CD8-positive, alpha-beta memory T cell (primary cell): Measurements from ENCODE around the gene TRIP12. TPM values are rescaled to one million over a fixed set of nuclear protein-coding genes. Genes with fewer than 3 reads are reported as not detected.

Experiments used
- CTCF ChIA-PET: fragments of 350-600 bp; sonication (Branson Sonifier 250); formaldehyde crosslinking; loops from one replicate; lab custom pipeline; 2021; ENCODE audit warnings: antibody characterized with exemption; lab: Charles Lee
- POLR2A ChIA-PET: fragments of 350-600 bp; sonication (Branson Sonifier 250); formaldehyde crosslinking; loops from one replicate; lab custom pipeline; 2021; ENCODE audit warnings: antibody characterized with exemption; lab: Charles Lee
- DNase-seq, 5 donors: peaks; one replicate each; pipeline versions ENCODE4 v3.0.0 to v3.0.0-alpha.2; 2020 to 2022; ENCODE audit warnings: mixed read lengths in 1 of 5
- H3K27ac ChIP-seq: one replicate; pipeline ENCODE4 v1.7.0; 2013; ENCODE audit warnings: low read depth, mild to moderate bottlenecking, low read length, moderate library complexity
- H3K27me3 ChIP-seq: 2 replicates; pipeline ENCODE4 v1.7.0; 2013; ENCODE audit warnings: low read length, mild to moderate bottlenecking; ENCODE audit not compliant: insufficient read depth, poor library complexity, severe bottlenecking
- H3K36me3 ChIP-seq: 2 replicates; pipeline ENCODE4 v1.7.0; 2013; ENCODE audit warnings: mild to moderate bottlenecking, low read length, moderate library complexity; ENCODE audit not compliant: insufficient read depth
- H3K4me1 ChIP-seq: 2 replicates; pipeline ENCODE4 v1.7.0; 2013; ENCODE audit warnings: mild to moderate bottlenecking, low read length, moderate library complexity; ENCODE audit not compliant: insufficient read depth
- H3K4me3 ChIP-seq: 2 replicates; pipeline ENCODE4 v1.7.0; 2013; ENCODE audit warnings: mild to moderate bottlenecking, low read length
- H3K9me3 ChIP-seq: 2 replicates; pipeline ENCODE4 v1.7.0; 2013; ENCODE audit warnings: mild to moderate bottlenecking, low read length
- H3K27ac Mint-ChIP-seq, 8 donors: one replicate each; pipeline ENCODE4 v1.8.0; 2020 to 2021; ENCODE audit warnings: mixed read lengths in 8 of 8, mild to moderate bottlenecking in 6 of 8, inconsistent platforms in 3 of 8, moderate library complexity in 3 of 8
- H3K27me3 Mint-ChIP-seq, 2 donors: one replicate each; pipeline ENCODE4 v1.8.0; 2020 to 2021; ENCODE audit warnings: mixed read lengths in 2 of 2, mild to moderate bottlenecking in 1 of 2, moderate library complexity in 1 of 2
- H3K36me3 Mint-ChIP-seq, 3 donors: one replicate each; pipeline ENCODE4 v1.8.0; 2020 to 2021; ENCODE audit warnings: mixed read lengths in 3 of 3, inconsistent platforms in 1 of 3, mild to moderate bottlenecking in 1 of 3
- H3K4me1 Mint-ChIP-seq, 3 donors: one replicate each; pipeline ENCODE4 v1.8.0; 2020 to 2021; ENCODE audit warnings: mixed read lengths in 3 of 3, inconsistent platforms in 1 of 3, mild to moderate bottlenecking in 1 of 3
- H3K4me3 Mint-ChIP-seq, 7 donors: one replicate each; pipeline ENCODE4 v1.8.0; 2020 to 2021; ENCODE audit warnings: mixed read lengths in 7 of 7, mild to moderate bottlenecking in 6 of 7, moderate library complexity in 4 of 7, inconsistent platforms in 2 of 7
- H3K9me3 Mint-ChIP-seq, 5 donors: one replicate each; pipeline ENCODE4 v1.8.0; 2020 to 2022; ENCODE audit warnings: mixed read lengths in 5 of 5, mild to moderate bottlenecking in 3 of 5, moderate library complexity in 2 of 5, inconsistent platforms in 1 of 5
- polyA plus RNA-seq: library from polyadenylated mRNA; unstranded; fragments of 300-500 nt; fragmentation: Illumina TruSeq; gene quantifications from one replicate; pipeline ENCODE4 v1.2.3, GENCODE V29; 2021
- total RNA-seq, 2 experiments: library from RNA; stranded (reverse); gene quantifications; one replicate each; pipeline ENCODE4 v1.2.3, GENCODE V29; 2021

TRIP12 gene
- total and polyA plus RNA-seq, 3 experiments from 2014 or later, result 42.0 to 269 (median 263) TPM

DNA sequence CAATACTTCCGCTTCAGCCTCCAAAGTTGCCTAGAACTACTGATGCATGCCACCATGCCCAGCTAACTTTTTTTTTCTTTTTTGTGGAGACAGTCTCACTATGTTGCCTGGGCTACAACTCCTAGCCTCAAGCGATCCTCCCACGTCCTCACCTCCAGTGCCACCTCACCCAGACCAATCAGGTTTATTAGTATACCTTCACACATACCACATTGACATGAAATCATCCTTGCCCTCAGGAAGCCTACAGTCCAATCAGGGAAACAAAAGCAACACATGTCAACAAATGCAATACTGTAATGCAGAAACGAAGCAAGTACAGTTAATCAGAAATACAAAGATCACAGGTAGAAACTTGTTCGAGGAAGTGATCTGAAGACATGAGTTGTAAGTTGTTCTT is 4.0 kb downstream of the TRIP12 start:
- Histone ChIP-seq H3K36me3 (no peaks in the 10 kb centered on the region), H3K4me1 (peaks cover 49% of the 10 kb centered on the region), H3K4me3 (no peak overlapping the region), H3K9me3 (no peaks in the 10 kb centered on the region), H3K27me3 (no peaks in the 10 kb centered on the region), H3K27ac (no peak overlapping the region)
- DNase-seq, result no peak
- Mint-ChIP-seq H3K27me3 (peaks cover 0 to 8% of the 10 kb centered on the region in 2 donors), H3K4me1 (peaks cover 51 to 79% (median 75%) of the 10 kb centered on the region in 3 donors), H3K4me3 (peak overlapping the region in 4 of 7 donors; percentile 5 to 52 (median 32)), H3K9me3 (peaks cover 0 to 2% (median 0%) of the 10 kb centered on the region in 5 donors), H3K27ac (peak overlapping the region; percentile 9 to 98 (median 21)), H3K36me3 (peaks cover 6 to 37% (median 9%) of the 10 kb centered on the region in 3 donors)
- ChIA-PET CTCF (no interaction called here), POLR2A (no interaction called here)

DNA sequence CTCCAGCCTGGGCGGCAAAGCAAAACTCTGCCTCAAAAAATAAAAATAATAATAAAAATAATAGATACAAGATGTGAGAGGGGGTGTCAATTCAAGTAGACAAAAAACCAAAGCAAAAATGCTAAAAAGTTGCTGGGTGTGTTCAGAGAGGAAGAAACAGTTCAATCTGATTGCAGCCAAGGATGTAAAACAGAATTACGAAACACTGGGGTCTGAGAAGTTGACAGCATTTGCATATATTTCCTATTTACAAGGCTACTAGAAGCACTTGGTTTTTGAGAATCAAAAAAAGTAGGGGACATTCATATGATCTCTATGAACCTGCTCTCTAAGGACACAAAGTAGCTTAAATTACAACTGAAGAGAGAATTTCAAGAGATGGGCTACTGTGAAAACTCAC is 7.6 kb downstream of the TRIP12 start:
- no peaks in the 10 kb centered on the region for H3K9me3 Mint-ChIP-seq
- no peaks in the 10 kb centered on the region for H3K9me3 ChIP-seq
- CTCF ChIA-PET, result no interaction called here
- peaks cover 6 to 27% (median 9%) of the 10 kb centered on the region in 3 donors for H3K36me3 Mint-ChIP-seq
- H3K4me3 Mint-ChIP-seq, result peak overlapping the region in 1 of 7 donors; percentile 26
- POLR2A ChIA-PET, result no interaction called here
- no peaks in the 10 kb centered on the region for H3K27me3 ChIP-seq
- no peaks in the 10 kb centered on the region for H3K36me3 ChIP-seq
- H3K4me1 Mint-ChIP-seq, result peaks cover 60 to 88% (median 84%) of the 10 kb centered on the region in 3 donors
- no peak overlapping the region for H3K27ac ChIP-seq
- H3K4me1 ChIP-seq, result peaks cover 62% of the 10 kb centered on the region
- no peak for DNase-seq
- no peak overlapping the region for H3K4me3 ChIP-seq
- peak overlapping the region in 4 of 8 donors; percentile 17 to 63 (median 46) for H3K27ac Mint-ChIP-seq
- H3K27me3 Mint-ChIP-seq, result no peaks in the 10 kb centered on the region

DNA sequence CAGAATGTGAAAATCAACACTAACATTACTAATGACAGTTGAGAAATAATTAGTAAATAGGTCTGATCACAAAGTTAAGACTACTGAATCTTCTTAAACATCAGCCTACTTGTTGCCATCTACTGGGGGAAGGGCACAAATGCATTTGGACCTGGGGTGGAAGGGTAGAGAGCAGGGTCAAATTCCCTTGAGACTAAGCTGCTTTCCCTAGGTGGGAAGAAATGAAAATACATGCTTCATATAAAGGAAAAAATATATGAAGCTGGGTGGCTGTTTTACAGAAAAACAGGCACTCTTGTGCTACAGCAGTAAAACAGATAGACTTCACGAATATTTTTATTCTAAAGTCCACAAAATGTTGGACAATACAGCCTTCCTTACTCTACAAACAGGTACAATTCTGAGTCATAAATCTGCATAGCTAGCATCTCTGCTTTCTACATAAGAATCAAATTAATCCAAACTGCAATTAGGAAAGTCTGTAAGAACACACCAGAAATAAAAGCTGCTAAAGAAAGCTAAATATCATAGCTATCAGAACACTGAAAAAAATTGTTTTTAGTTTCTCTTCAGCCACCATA is 10.9 kb downstream of the TRIP12 start:
- H3K36me3 Mint-ChIP-seq, result peaks cover 0 to 26% (median 8%) of the 10 kb centered on the region in 3 donors
- H3K27ac Mint-ChIP-seq, result peak overlapping the region in 7 of 8 donors; percentile 27 to 89 (median 64)
- DNase-seq, result peak in 1 of 5 donors; percentile 17
- CTCF ChIA-PET, result interaction anchor here (1.1 to 4.1 kb wide), 5 partner anchors 9 to 110 kb away, joined by 3 to 49 read pairs (median 4); no protein-coding TSS in a partner anchor
- peaks cover 7% of the 10 kb centered on the region for H3K36me3 ChIP-seq
- H3K27ac ChIP-seq, result no peak overlapping the region
- no peak overlapping the region for H3K4me3 ChIP-seq
- POLR2A ChIA-PET, result interaction anchor here (0.9 kb wide), 1 partner anchor 11 kb away, joined by 3 read pairs; the partner anchor contains the start of genes FBXO36 and TRIP12
- H3K4me3 Mint-ChIP-seq, result peak overlapping the region in 3 of 7 donors; percentile 4 to 24 (median 6)
- peaks cover 46% of the 10 kb centered on the region for H3K4me1 ChIP-seq
- no peaks in the 10 kb centered on the region for H3K27me3 Mint-ChIP-seq
- H3K4me1 Mint-ChIP-seq, result peaks cover 47 to 73% (median 71%) of the 10 kb centered on the region in 3 donors
- no peaks in the 10 kb centered on the region for H3K9me3 ChIP-seq
- H3K9me3 Mint-ChIP-seq, result no peaks in the 10 kb centered on the region
- no peaks in the 10 kb centered on the region for H3K27me3 ChIP-seq

DNA sequence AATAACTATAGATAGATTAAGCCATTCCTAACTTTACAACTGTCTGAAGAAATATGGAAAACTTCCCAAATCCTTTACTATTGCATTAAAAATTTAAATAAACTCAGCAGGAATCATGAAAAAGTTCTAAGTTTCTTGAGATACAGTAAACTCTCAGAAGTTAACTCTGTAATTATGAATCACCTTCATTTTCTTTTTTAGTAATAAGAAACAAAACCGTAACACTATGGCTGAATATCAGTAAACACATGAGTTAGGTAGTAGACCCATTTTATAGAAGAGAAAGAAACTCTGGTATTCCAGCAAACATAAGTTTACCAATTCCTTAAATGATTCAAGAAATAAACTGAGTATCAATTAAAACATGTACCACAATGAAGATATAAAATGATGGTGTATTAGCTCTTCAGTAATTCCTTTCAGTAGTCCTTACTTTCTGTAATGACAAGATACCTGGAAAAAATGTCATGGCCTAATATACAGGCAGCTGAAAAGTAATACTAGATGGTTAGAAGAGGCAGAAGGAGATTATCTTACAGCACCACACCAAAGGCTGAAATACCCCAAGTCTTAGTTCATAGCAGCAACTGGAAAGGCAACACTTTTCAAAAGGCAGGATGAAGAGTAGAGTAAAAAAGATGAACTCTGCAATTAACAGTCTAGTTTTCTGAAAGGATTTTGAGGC is 11.5 kb downstream of the TRIP12 start:
- POLR2A ChIA-PET, result interaction anchor here (0.9 kb wide), 1 partner anchor 12 kb away, joined by 3 read pairs; the partner anchor contains the start of genes FBXO36 and TRIP12
- no peak overlapping the region for H3K27ac ChIP-seq

DNA sequence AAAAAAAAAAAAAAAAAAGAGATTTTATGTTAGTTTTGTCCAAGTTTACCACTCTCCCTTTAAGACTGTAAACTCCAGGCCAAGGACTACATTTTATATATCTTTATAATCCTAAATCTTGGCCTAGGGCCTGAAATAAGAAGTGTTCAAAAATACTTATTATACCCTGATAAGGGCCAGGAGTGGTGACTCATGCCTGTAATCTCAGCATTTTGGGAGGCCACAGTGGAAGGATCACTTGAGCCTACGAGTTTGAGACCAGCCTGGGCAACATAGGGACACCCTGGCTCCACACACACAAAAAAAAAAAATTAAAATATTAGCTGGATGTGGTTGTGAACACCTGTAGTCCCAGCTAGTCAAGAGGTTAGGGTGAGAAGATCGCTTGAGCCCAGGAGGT is 12.7 kb downstream of the TRIP12 start:
- peaks cover 7% of the 10 kb centered on the region for H3K36me3 ChIP-seq
- H3K4me1 ChIP-seq, result peaks cover 38% of the 10 kb centered on the region
- Mint-ChIP-seq H3K9me3 (no peaks in the 10 kb centered on the region), H3K27ac (peak overlapping the region in 3 of 8 donors; percentile 9 to 73 (median 54)), H3K4me1 (peaks cover 50 to 73% (median 72%) of the 10 kb centered on the region in 3 donors), H3K4me3 (no peak overlapping the region), H3K27me3 (no peaks in the 10 kb centered on the region), H3K36me3 (peaks cover 0 to 33% (median 8%) of the 10 kb centered on the region in 3 donors)
- no peak overlapping the region for H3K4me3 ChIP-seq
- no peaks in the 10 kb centered on the region for H3K27me3 ChIP-seq
- ChIA-PET POLR2A (interaction anchor here (0.6 kb wide), 1 partner anchor 121 kb away, joined by 3 read pairs; no protein-coding TSS in a partner anchor), CTCF (interaction anchor here (1.2 to 4.1 kb wide), 2 partner anchors 12 to 108 kb away, joined by 3 to 49 read pairs; partner anchors contain the start of gene TRIP12)
- DNase-seq, result no peak
- no peaks in the 10 kb centered on the region for H3K9me3 ChIP-seq
- H3K27ac ChIP-seq, result no peak overlapping the region

More for the DNA sequence above, 11.5 kb downstream of the TRIP12 start:
- no peak for DNase-seq
- H3K9me3 Mint-ChIP-seq, result no peaks in the 10 kb centered on the region
- Histone ChIP-seq H3K4me1 (peaks cover 39% of the 10 kb centered on the region), H3K4me3 (no peak overlapping the region), H3K9me3 (no peaks in the 10 kb centered on the region), H3K36me3 (peaks cover 7% of the 10 kb centered on the region), H3K27me3 (no peaks in the 10 kb centered on the region)
- peaks cover 0 to 30% (median 8%) of the 10 kb centered on the region in 3 donors for H3K36me3 Mint-ChIP-seq
- H3K4me1 Mint-ChIP-seq, result peaks cover 50 to 73% (median 70%) of the 10 kb centered on the region in 3 donors
- no peaks in the 10 kb centered on the region for H3K27me3 Mint-ChIP-seq
- H3K27ac Mint-ChIP-seq, result peak overlapping the region; percentile 25 to 84 (median 39)
- peak overlapping the region in 2 of 7 donors; percentile 1 to 24 for H3K4me3 Mint-ChIP-seq
- CTCF ChIA-PET, result interaction anchor here (1.2 to 4.1 kb wide), 5 partner anchors 8 to 109 kb away, joined by 3 to 49 read pairs (median 4); partner anchors contain the start of gene TRIP12

DNA sequence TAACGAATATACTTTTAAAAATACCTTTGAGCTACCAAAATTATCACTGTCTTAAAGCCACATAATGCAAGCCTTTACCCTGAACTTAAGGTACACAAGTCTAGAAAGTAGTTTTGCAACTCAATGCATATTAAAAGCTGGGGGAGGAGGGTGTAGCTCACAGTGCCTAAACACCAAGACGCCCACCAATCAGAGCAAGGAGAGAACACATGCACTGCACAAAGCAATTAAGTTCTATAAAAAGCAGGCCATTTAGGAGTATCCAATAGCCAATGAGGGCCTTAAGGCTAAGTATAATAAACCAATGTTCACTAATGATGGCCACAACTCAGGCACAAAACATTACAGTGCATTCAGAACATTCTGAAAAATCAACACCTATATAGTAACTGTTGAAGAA is 16.2 kb downstream of the TRIP12 start:
- no peak for DNase-seq
- H3K27ac ChIP-seq, result no peak overlapping the region
- Mint-ChIP-seq H3K27ac (peak overlapping the region in 3 of 8 donors; percentile 15 to 79 (median 64)), H3K4me1 (peaks cover 43 to 65% (median 61%) of the 10 kb centered on the region in 3 donors), H3K27me3 (no peaks in the 10 kb centered on the region), H3K36me3 (peaks cover 5 to 49% (median 6%) of the 10 kb centered on the region in 3 donors), H3K9me3 (no peaks in the 10 kb centered on the region), H3K4me3 (no peak overlapping the region)
- no peak overlapping the region for H3K4me3 ChIP-seq
- no peaks in the 10 kb centered on the region for H3K9me3 ChIP-seq
- H3K27me3 ChIP-seq, result no peaks in the 10 kb centered on the region
- ChIA-PET CTCF (interaction anchor here (0.6 kb wide), 1 partner anchor 28 kb away, joined by 3 read pairs; no protein-coding TSS in a partner anchor), POLR2A (no interaction called here)
- peaks cover 16% of the 10 kb centered on the region for H3K4me1 ChIP-seq
- peaks cover 7% of the 10 kb centered on the region for H3K36me3 ChIP-seq

DNA sequence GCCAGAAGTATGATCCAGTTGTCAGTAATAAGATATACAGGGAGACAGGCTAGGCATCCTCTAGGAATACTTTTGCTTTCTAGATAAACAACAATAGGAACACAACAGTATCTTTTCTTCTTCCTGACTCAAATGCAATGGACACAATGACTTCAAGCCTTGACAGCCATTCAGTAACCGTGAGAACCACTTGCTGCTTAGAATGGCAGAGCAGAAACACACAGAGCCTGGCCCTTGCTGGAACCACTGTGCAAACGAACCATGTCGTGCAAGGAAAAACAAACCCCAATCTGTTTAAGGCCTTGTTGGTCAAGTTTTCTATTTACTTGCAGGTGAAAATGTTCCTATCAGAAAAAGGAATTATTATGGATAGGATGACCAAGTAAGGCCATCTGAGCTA is 18.8 kb downstream of the TRIP12 start:
- H3K4me1 ChIP-seq, result peaks cover 22% of the 10 kb centered on the region
- no peaks in the 10 kb centered on the region for H3K27me3 ChIP-seq
- H3K9me3 ChIP-seq, result no peaks in the 10 kb centered on the region
- no peaks in the 10 kb centered on the region for H3K9me3 Mint-ChIP-seq
- POLR2A ChIA-PET, result interaction anchor here (0.7 kb wide), 1 partner anchor 9 kb away, joined by 3 read pairs; no protein-coding TSS in a partner anchor
- no peak for DNase-seq
- peak overlapping the region in 1 of 8 donors; percentile 58 for H3K27ac Mint-ChIP-seq
- no peak overlapping the region for H3K4me3 ChIP-seq
- CTCF ChIA-PET, result interaction anchor here (1.4 kb wide), 1 partner anchor 8 kb away, joined by 4 read pairs; no protein-coding TSS in a partner anchor
- H3K27ac ChIP-seq, result no peak overlapping the region
- peaks cover 56 to 77% (median 71%) of the 10 kb centered on the region in 3 donors for H3K4me1 Mint-ChIP-seq
- H3K27me3 Mint-ChIP-seq, result no peaks in the 10 kb centered on the region
- peaks cover 7% of the 10 kb centered on the region for H3K36me3 ChIP-seq
- no peak overlapping the region for H3K4me3 Mint-ChIP-seq
- H3K36me3 Mint-ChIP-seq, result peaks cover 4 to 50% (median 5%) of the 10 kb centered on the region in 3 donors
